Stimulated activated CD8-positive, alpha-beta memory T cell treated with anti-CD3 and anti-CD28 coated beads, Interleukin-4, amount 100 ng/mL, for 4 hours (primary cell): ENCODE measurements around the gene CUX1.
"Not testable (repeated sequence)": the region's sequence is repeated elsewhere in the genome, so short reads cannot be mapped to it uniquely, and the experiment has no call there.

Source experiments
- DNase-seq, 2 donors: peaks; one replicate each; pipeline ENCODE4 v3.0.0-alpha.2; 2020; ENCODE audit warnings: low read depth in 2 of 2, low spot score in 1 of 2

CUX1 gene

GRCh38 chr7:102120666-102121195 is 303.3 kb downstream of the CUX1 start:
- DNase-seq: no peak

GRCh38 chr7:102122026-102122425 is 304.6 kb downstream of the CUX1 start:
- no peak for DNase-seq

GRCh38 chr7:102125127-102125596 is 307.7 kb downstream of the CUX1 start:
- no peak for DNase-seq

GRCh38 chr7:102128303-102128702 is 310.9 kb downstream of the CUX1 start:
- DNase-seq: no peak

- no peak for DNase-seq
Measured at GRCh38 chr7:102129636-102130370, 312.4 kb downstream of the CUX1 start.

GRCh38 chr7:102132209-102132752 is 314.9 kb downstream of the CUX1 start:
- DNase-seq: no peak

- DNase-seq: no peak
Measured at GRCh38 chr7:102138676-102139075, 321.2 kb downstream of the CUX1 start.

GRCh38 chr7:102140952-102141370 is 323.5 kb downstream of the CUX1 start:
- no peak for DNase-seq

- not testable (repeated sequence) for DNase-seq
Measured at GRCh38 chr7:102142433-102142832, 325.0 kb downstream of the CUX1 start.

GRCh38 chr7:102146122-102146521 is 328.7 kb downstream of the CUX1 start:
- DNase-seq: no peak

- no peak for DNase-seq
Measured at GRCh38 chr7:102147008-102147407, 329.6 kb downstream of the CUX1 start.

GRCh38 chr7:102148799-102149198 is 331.4 kb downstream of the CUX1 start:
- no peak for DNase-seq

- DNase-seq: no peak
Measured at GRCh38 chr7:102149416-102149815, 332.0 kb downstream of the CUX1 start.

GRCh38 chr7:102150266-102150665 is 332.8 kb downstream of the CUX1 start:
- DNase-seq: no peak

- no peak for DNase-seq
Measured at GRCh38 chr7:102152672-102153598, 335.5 kb downstream of the CUX1 start.

GRCh38 chr7:102153599-102153946 is 336.1 kb downstream of the CUX1 start:
- DNase-seq: no peak

GRCh38 chr7:102154425-102154824 is 337.0 kb downstream of the CUX1 start:
- no peak for DNase-seq

- no peak for DNase-seq
Measured at GRCh38 chr7:102155821-102156441, 338.5 kb downstream of the CUX1 start.

GRCh38 chr7:102156867-102157266 is 339.4 kb downstream of the CUX1 start:
- DNase-seq: no peak

- no peak for DNase-seq
Measured at GRCh38 chr7:102165136-102165535, 347.7 kb downstream of the CUX1 start.

GRCh38 chr7:102167254-102167653 is 349.8 kb downstream of the CUX1 start:
- DNase-seq: no peak
